Endometrium (tissue), 2 donors: ENCODE data around the gene SLFN12.
A peak's percentile ranks its signal among the peaks of the same experiment; 100 is the strongest.
"Not testable (repeated sequence)": the region's sequence is repeated elsewhere in the genome, so short reads cannot be mapped to it uniquely, and the experiment has no call there.

Source experiments
- FAIRE-seq: peaks from 2 replicates; lab custom pipeline; 2012; peaks lifted over from hg19 to GRCh38; lab: Jason Lieb, UNC
- donor health status: control.
- donor health status: control.

SLFN12 gene

GRCh38 chr17:35432176-35433074, at the start of gene SLFN12:
Gene SLFN12 (minus strand): TSS chr17:35432500. CDS start chr17:35423028, 9,472 bp downstream.
- FAIRE-seq = peak; percentile 98

- no peak for FAIRE-seq
These were observed 47.0 kb upstream of the SLFN12 start for GRCh38 chr17:35479271-35479670.

- no peak for FAIRE-seq
These were observed 44.9 kb upstream of the SLFN12 start for GRCh38 chr17:35477248-35477647.

- no peak for FAIRE-seq
These were observed 44.1 kb upstream of the SLFN12 start for GRCh38 chr17:35476283-35476820.

DNA sequence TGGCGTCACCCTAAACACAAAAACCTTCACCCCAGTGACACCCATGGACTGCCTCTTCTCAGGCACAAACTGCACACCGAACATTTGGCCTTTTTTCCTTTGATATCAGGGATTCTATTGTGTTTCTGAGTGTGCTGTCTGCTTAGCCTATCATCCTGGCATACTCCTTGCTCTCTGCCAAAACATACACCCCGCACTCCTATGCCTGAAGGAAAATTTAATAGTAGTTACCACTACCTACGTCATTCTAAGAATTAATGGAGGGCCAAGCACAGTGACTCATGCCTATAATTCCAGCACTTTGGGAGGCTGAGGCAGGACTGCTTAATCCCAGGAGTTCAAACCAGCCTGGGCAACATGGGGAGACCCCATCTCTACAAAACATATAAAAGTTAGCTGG, 36.2 kb upstream of the SLFN12 start:
- no peak for FAIRE-seq

- FAIRE-seq = no peak
These were observed 35.5 kb upstream of the SLFN12 start for GRCh38 chr17:35467824-35468223.

GRCh38 chr17:35460354-35460851, 28.1 kb upstream of the SLFN12 start:
- FAIRE-seq = no peak

- FAIRE-seq = not testable (repeated sequence)
These were observed 21.7 kb upstream of the SLFN12 start for GRCh38 chr17:35454035-35454434.

DNA sequence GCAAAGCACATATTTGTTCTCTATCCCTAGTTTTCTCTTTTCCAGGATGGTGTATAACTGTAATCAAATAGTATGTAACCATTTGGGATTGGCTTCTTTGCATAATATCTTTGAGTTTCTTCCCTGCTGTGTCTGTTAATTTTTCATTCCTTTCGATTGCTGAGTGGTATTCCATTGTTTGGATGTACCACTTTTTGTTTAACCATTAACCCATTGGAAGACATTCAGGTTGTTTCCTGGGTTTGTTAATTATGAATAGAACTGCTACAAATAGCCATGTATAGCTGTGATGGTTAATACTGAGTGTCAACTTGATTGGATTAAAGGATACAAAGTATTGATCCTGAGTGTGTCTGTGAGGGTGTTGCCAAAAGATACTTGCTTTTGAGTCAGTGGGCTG, 20.9 kb upstream of the SLFN12 start:
- no peak for FAIRE-seq

- no peak for FAIRE-seq
These were observed 17.2 kb upstream of the SLFN12 start for GRCh38 chr17:35449371-35449931.

DNA sequence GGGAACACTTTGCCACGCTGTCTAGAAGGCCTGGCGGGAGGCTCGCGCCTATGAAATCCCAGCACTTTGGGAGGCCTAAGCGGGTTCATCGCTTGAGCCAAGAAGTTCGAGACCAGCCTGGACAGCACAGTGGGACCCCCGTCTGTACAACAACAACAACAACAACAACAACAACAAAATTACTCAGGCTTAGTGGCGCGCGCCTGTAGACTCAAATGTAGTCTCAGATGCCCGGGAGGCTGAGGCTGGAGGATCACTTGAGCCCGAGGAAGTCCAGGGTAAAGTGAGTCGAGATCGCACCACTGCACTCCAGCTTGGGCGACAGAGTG, 16.6 kb upstream of the SLFN12 start:
- FAIRE-seq = no peak

DNA sequence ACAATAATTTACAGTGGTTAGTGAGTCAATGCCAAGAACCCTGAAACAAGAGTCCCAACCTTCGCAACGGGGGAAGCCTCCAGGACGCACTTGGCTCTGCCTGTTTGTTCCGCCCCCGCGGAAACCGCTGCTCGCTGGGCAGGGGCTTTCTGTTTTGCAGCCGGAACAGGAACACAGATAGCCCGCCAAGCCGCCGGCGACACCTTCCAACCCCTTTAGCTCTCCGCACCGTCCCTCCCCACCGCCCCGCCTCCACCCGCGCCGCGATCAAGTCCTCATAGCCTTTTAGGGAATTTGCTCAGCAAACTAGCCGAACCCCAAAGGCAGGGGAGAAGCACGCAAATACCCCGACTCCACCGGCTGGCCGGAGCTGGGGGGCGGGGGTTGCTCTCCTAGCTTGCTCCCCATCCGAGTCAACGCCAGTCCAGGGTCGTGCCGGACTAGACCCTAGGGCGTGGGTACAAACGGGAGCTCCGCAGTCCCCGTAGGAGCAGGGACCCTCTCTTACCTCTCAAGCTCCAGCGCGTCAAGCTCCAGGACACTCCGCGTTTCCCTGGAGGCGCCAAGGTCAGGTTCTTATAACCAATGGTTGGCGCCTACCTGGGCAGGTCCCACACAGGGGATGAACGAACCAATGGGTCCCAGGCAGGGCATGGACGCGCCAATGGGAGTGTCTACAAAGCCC, 16.1 kb upstream of the SLFN12 start, which contains the start of gene SLFN13:
Gene SLFN13, minus strand, starts transcription at position 553 of the 685 bp plus-strand sequence. CDS start 3,086 bp downstream, outside the sequence.
- no peak for FAIRE-seq

DNA sequence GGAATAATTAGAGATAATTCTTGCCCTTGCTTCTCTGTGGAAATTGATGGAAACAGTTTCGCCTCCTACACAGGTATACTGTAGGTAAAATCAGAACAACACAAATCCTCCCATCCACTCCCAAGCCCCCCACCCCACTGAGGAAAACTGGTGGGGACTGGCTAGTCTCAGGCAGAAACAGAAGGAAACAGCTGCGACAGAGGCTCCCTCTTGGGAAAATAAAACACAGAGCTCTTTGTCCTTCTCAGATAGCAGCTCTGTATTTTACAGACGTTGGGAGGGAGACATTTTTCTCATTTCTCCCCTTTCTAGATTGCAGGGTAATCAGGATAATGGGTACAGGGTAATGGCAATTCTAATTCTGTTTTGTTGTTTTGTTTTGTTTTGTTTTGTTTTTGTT, 15.2 kb upstream of the SLFN12 start:
- FAIRE-seq = no peak

DNA sequence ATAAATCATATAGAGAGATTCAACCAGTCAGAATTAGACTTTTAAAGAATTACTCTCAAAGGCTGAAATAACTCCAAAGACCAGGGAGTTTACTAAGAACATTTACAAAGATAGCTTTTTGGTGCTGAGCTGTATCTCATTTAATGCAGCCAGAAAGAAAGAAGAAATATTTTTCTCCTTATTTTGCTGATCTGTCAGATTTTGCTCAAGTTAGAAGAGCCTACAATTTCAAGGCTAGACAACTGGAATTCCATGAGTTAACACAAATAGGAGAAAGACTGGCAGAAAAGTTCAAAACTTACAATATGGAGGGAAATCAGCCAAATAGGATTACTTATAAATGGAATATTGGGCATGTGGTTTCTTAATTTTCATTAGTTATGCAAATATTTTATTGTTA, 6.1 kb upstream of the SLFN12 start:
- no peak for FAIRE-seq

DNA sequence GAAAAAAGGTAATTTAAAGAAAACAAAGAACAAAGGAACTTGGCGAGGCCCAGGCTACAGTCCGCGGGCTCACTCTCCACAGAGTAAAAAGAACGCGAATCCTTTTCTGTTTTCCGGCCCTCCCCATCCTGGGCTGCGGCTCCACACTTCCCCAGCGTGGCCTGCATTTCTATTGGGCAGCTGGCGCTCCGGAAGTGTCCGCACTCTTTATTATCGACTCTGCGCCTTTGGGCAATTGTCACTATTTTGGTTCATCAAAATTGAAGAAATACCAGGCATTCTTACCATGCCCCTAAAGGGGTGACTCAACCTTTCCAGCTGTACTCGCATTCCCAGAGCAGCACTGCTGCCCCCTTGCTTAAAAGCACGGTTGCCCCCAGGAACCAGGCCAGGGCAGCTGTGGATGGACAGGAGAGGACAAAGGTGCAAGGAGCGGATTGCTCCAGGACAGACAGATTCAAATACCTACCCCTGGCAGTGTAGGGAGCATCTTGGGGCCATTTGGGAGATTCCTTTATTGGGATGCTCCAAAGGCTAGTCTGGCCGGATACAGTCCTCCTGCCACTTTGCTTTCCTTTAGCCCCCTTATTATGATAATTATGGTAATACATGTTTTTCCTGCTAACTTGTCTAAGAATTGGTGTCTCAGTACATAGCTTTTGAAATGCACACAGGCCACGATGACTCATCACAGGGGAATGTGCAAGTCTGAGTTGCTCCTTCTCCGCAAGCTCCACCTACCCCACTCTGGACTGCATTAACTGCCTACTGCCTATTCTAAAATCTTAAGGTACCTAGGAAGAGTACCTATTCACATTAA, 985 bp upstream of the SLFN12 start:
- peak; percentile 93 for FAIRE-seq

- no peak for FAIRE-seq
These were observed 2.6 kb downstream of the SLFN12 start for GRCh38 chr17:35429702-35430101.

- no peak for FAIRE-seq
These were observed 4.1 kb downstream of the SLFN12 start for GRCh38 chr17:35428229-35428628.

- FAIRE-seq = no peak
These were observed 8.5 kb downstream of the SLFN12 start for GRCh38 chr17:35423761-35424160.

DNA sequence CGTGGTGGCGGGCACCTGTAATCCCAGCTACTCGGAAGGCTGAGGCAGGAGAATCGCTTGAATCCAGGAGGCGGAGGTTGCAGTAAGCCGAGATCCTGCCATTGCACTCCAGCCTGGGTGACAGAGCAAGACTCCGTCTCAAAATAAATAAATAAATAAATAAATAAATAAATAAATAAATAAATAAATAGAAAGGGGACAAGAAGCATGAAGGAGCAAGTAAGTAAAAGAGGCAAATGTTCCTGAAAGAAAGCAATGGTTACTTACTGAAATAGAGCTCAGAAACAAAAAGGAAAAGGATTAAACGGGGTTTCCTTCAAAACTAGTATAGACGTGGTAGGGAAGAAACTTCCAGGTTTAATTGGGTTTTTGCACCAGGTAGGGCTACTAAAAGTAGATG, 11.2 kb downstream of the SLFN12 start:
- not testable (repeated sequence) for FAIRE-seq

GRCh38 chr17:35416659-35417058, 15.6 kb downstream of the SLFN12 start:
- FAIRE-seq = no peak

DNA sequence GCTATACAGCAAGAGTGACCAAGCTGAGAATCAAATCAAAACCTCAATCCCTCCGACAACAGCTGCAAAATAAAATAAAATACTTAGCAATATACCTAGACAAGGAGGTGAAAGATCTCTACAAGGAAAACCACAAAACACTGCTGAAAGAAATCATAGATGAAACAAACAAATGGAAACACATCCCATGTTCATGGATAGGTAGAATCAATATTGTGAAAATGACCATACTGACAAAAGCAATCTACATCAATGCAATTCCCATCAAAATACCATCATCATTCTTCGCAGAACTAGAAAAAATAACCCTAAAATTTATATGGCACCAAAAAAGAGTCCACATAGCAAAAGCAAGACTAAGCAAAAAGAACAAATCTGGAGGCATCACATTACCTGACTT, 17.6 kb downstream of the SLFN12 start:
- not testable (repeated sequence) for FAIRE-seq

DNA sequence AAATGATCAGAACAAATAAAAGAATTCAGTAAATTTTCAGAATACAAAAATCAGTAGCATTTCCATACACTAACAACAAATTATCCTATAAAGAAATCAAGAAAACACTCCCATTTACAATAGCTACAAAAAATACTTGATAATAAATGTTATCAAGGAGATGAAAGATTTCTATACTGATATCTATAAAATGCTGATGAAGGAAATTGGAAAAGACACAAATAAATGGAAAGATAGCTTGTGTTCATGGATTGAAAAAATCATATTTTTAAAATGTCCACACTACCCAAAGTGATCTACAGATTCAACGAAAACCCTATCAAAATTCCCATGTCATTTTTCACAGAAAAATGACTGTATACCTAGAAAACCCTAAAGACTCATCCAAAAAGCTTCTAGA, 18.1 kb downstream of the SLFN12 start:
- FAIRE-seq = no peak
